Smooth muscle cell of the coronary artery (primary cell): Measurements from ENCODE around the gene MYL4. TPM values are rescaled to one million over a fixed set of nuclear protein-coding genes. Genes with fewer than 3 reads are reported as not detected.

Source experiments
- total RNA-seq: library from RNA; depleted of rRNA; stranded (reverse); fragments of >200 nt; gene quantifications from 2 replicates; pipeline ENCODE4 v1.2.3, GENCODE V29; 2014; ENCODE audit warnings: low replicate concordance

The MYL4 gene
- total RNA-seq, result 0.08 and 1.1 TPM in 2 replicates

DNA sequence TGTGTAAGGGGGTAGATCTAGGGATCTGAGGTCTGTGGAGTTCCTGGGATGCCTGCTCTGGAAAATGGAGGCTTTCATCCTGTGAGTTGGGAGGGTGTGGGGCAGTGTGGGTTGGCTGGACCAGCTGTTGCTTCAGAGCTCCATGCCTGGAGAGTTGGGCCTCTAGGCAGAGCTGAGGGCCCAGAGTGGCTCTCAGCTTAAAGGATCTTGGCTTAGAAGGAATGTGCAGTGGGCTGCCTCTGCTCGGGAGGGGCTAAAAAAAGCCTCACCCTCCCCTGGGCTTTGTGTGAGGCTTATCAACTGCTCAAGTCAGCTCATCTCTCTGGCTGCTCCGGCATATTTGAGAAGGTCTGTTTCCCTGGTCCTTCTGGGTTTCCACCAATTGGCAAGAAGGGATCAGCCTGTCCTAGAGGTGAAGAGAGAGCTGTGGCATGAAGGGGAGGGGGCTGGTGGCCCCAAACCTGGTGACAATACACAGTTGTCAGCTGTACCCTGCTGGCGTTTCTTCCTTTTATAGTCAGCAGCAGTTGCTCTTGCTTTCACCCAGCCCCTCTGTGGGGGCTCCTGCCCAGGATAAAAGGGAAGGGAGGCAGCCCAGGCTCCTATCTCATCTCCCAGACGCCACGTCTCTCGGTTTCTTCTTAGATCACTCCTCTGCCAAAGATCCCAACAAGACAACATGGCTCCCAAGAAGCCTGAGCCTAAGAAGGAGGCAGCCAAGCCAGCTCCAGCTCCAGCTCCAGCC is at the start of gene MYL4:
Gene MYL4, plus strand, starts transcription at position 605 of the 745 bp plus-strand sequence. Its CDS starts 75 bp downstream, at position 680.

DNA sequence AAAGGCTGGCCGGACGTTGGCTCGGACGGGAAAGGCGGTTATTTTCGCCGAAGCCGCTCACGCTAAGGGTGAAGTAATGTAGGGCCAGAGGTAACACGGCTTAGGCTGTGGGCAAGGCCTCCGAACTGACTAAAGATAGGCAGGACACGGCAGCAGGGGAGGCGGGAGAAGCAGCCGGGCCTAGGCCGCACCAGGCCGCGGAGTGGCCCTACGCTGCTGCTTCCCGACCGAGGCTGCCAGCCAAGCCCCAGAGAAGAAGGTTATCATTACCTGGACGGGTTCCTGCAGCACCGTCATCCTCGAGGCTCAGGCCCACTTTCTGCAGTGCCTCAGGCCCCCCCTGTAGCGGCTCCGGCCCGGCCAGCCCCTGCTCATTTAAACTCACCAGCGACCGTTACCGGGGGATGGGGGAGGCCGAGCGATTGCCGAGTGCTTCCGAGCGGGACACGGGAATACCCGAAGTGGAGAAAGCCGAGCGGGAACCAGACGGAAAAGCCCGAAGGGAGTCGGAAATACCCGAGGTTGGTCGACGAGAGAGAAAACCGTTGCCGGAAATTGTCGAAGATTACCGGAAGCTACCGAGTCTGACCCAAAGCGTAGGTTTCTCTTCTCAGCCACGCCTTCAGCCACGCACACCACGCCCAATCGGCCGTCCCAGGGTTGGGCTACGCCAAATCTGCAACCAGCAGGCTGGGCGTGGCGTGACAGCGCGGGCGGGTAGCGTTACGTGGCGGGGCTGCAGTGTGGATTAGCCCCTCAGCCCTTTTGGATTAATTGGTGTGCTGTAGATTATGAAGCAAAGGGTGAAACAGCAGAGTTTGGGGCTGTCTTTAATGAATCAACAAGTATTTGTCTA is 20.0 kb upstream of the MYL4 start, which contains the start of gene CDC27:
Gene CDC27, minus strand, starts transcription at position 420 of the 856 bp plus-strand sequence. Its CDS starts 123 bp downstream, at position 297.

DNA sequence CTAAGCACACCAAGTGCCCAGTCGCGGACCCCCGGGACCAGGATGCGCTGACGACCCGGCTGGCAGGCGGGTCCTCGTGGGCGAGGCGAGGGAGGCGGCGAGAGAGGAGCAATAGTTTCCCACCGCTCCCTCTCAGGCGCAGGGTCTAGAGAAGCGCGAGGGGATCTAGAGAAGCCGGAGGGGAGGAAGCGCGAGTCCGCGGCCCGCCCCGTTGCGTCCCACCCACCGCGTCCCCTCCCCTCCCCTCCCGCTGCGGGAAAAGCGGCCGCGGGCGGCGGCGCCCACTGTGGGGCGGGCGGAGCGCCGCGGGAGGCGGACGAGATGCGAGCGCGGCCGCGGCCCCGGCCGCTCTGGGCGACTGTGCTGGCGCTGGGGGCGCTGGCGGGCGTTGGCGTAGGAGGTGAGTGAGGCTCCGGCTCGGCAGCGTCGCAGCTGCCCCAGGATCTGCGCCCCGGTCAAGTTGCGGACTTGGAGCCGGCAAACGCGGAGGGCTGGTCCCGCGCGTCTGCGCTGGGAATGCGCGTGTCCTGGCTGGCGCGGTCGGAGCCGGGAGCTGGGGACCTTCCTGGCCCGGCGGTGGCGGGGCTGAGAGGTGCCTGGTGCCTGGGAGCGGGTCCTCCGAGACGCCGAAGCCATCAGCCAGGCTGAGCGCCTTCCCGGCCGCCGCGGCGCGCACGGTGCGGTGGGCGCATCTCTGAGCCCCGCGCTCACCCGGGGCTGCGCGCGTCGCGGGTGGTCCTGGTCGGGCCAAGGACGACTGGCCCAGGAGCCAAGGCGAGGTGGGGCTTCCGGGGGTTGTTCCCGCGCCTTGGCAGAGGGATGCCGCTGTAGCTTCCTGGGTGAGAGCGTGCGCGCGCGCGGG is 44.6 kb downstream of the MYL4 start, which contains the start of gene ITGB3:
Gene ITGB3, plus strand, starts transcription at position 287 of the 862 bp plus-strand sequence. Its CDS starts 35 bp downstream, at position 322.

Other genes with a start within 250 kb of the MYL4 start
- gene RPRML, start 230.1 kb upstream of the MYL4 start, total RNA-seq, result 0.08 TPM in 1 of 2 replicates, not detected in the other
- 53.4 and 95.4 TPM in 2 replicates for gene CDC27, start 20.1 kb upstream of the MYL4 start, total RNA-seq
- gene ITGB3, start 44.5 kb downstream of the MYL4 start, total RNA-seq, result 22.8 and 112 TPM in 2 replicates
- gene EFCAB13, start 114.6 kb downstream of the MYL4 start, total RNA-seq, result 5.0 and 5.5 TPM in 2 replicates